Measurements from ENCODE around the gene PARP8. TPM values are rescaled to one million over a fixed set of nuclear protein-coding genes. Genes with fewer than 3 reads are reported as not detected.

Gene PARP8
- total RNA-seq, 6 donors from 2014 or later, result 33.3 to 64.1 (median 34.6) TPM

DNA sequence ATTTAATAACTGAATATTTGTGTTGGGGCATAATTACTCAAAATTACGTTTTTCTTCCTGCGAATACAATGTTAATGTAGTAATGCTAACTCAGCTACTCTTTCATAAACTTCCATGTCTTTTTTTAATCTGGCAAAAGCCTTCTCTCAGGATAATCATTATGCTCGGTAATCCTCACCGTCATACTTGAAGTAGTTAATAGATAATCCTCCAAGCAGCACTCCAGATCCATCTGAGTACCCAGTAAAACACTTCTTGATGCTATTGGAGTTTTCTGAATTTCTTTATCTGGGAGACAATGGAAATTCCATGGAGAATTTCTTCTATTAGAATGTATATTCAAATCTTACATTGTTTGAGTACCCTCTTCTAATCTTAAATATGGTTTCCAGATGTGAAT lies 34.3 kb downstream of the PARP8 start:
- Histone ChIP-seq H3K4me3 (no peak overlapping the region), H3K27me3 (no peaks in the 10 kb centered on the region), H3K27ac (no peak overlapping the region), H3K9me3 (no peaks in the 10 kb centered on the region), H3K4me1 (peaks cover 0 to 7% (median 0%) of the 10 kb centered on the region in 4 donors), H3K36me3 (no peaks in the 10 kb centered on the region)
- no peak for ATAC-seq (ENCODE audit: low FRiP score in 2 of 2)
- WGBS, 2 donors, result 85 to 89% methylated on average over 4 of the region's 4 CpGs
- no peak for TF ChIP-seq POLR2A (IDR thresholded peaks at IDR 0.05)
- TF ChIP-seq CTCF (IDR thresholded peaks at IDR 0.05), result no peak
- TF ChIP-seq EP300 (IDR thresholded peaks at IDR 0.05), result no peak
- no peak for TF ChIP-seq POLR2AphosphoS5 (IDR thresholded peaks at IDR 0.05)
- no peak for DNase-seq

- Histone ChIP-seq H3K4me3 (no peak overlapping the region), H3K4me1 (peaks cover 0 to 7% (median 0%) of the 10 kb centered on the region in 4 donors), H3K27ac (no peak overlapping the region), H3K9me3 (no peaks in the 10 kb centered on the region), H3K27me3 (no peaks in the 10 kb centered on the region), H3K36me3 (no peaks in the 10 kb centered on the region)
- no peak for DNase-seq
- TF ChIP-seq EP300 (IDR thresholded peaks at IDR 0.05) (no peak), POLR2A (IDR thresholded peaks at IDR 0.05) (no peak), CTCF (IDR thresholded peaks at IDR 0.05) (no peak), POLR2AphosphoS5 (IDR thresholded peaks at IDR 0.05) (no peak)
- peak in 1 of 2 donors; percentile 23 for ATAC-seq (ENCODE audit: low FRiP score in 2 of 2)
- 74% methylated on average over 9 of the region's 9 CpGs for WGBS, 2 donors
Observed at GRCh38 chr5:50702615-50703366, 36.4 kb downstream of the PARP8 start.

DNA sequence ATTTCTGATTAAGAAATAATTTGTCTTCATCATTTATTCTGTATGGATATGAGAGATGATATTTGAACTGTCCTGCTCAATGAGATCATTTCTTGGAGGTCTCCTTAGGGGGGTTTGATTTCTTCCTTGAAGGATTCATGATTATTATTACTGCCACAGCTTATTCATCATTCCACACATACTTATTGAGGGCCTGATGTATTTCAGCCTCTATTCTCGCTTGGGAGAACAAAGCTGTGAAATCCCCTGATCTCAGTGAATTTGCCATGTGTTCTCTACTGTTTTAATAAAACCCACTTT lies 36.9 kb downstream of the PARP8 start:
- 85 to 100% methylated on average over 1 of the region's 1 CpG for WGBS, 2 donors
- Histone ChIP-seq H3K4me1 (peaks cover 0 to 7% (median 0%) of the 10 kb centered on the region in 4 donors), H3K9me3 (no peaks in the 10 kb centered on the region), H3K27ac (no peak overlapping the region), H3K27me3 (no peaks in the 10 kb centered on the region), H3K36me3 (no peaks in the 10 kb centered on the region), H3K4me3 (no peak overlapping the region)
- no peak for DNase-seq
- TF ChIP-seq EP300 (IDR thresholded peaks at IDR 0.05) (no peak), POLR2AphosphoS5 (IDR thresholded peaks at IDR 0.05) (no peak), POLR2A (IDR thresholded peaks at IDR 0.05) (no peak)
- ATAC-seq (ENCODE audit: low FRiP score in 2 of 2), result no peak

DNA sequence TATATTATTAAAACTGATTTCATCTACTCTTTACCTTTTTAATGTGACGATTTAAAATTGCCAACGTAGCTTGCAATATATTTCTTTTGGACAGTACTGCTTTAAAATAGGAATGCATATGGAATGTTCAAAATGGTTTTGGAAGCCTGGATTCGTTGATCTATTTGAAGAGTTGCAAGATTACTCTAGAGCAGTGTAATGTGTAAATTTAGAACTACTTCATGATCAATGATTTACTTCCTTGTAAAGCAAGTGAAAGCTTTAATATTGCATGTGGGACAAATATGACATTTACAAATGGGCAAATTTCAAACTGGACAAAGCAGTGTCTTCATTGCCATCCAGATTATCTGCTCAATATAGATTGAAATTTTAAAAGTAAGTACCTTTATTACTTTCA lies 38.3 kb downstream of the PARP8 start:
- WGBS, 2 donors, result 74 to 83% methylated on average over 3 of the region's 3 CpGs
- no peak overlapping the region for H3K27ac ChIP-seq
- TF ChIP-seq POLR2AphosphoS5 (IDR thresholded peaks at IDR 0.05) (no peak), EP300 (IDR thresholded peaks at IDR 0.05) (no peak)
- DNase-seq, result no peak
- H3K27me3 ChIP-seq, result no peaks in the 10 kb centered on the region
- no peaks in the 10 kb centered on the region for H3K9me3 ChIP-seq
- no peak for ATAC-seq (ENCODE audit: low FRiP score in 2 of 2)
- peaks cover 0 to 7% (median 0%) of the 10 kb centered on the region in 4 donors for H3K4me1 ChIP-seq
- no peak overlapping the region for H3K4me3 ChIP-seq
- no peaks in the 10 kb centered on the region for H3K36me3 ChIP-seq

DNA sequence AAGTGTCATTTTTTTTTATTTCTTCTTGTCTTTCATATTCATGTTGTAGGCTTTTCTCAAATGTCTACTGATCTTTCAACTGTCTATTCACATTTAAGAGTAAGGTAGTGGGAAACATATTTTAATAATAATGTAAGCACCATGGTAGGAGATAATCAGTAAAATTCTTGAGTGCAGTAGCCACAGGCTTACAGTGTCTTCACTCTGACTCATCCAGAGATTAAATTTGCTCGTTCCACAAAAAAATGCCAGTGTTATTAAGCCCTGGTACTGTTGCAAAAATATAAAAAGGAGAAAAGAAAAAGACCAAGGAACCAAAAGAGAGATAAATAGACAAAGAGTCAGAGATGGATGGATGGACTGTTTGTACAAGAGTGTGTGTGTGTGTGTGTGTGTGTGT lies 43.0 kb downstream of the PARP8 start:
- DNase-seq (no peak), ATAC-seq (ENCODE audit: low FRiP score in 2 of 2) (no peak)
- H3K27ac ChIP-seq, result no peak overlapping the region
- H3K4me1 ChIP-seq, result peaks cover 8 to 24% (median 15%) of the 10 kb centered on the region in 4 donors
- no peak for TF ChIP-seq CTCF (IDR thresholded peaks at IDR 0.05)
- no peak for TF ChIP-seq POLR2AphosphoS5 (IDR thresholded peaks at IDR 0.05)
- TF ChIP-seq POLR2A (IDR thresholded peaks at IDR 0.05), result no peak
- no peak for TF ChIP-seq EP300 (IDR thresholded peaks at IDR 0.05)
- H3K36me3 ChIP-seq, result no peaks in the 10 kb centered on the region
- no peak overlapping the region for H3K4me3 ChIP-seq
- no peaks in the 10 kb centered on the region for H3K27me3 ChIP-seq
- 61 to 70% methylated on average over 1 of the region's 1 CpG for WGBS, 2 donors
- no peaks in the 10 kb centered on the region for H3K9me3 ChIP-seq

DNA sequence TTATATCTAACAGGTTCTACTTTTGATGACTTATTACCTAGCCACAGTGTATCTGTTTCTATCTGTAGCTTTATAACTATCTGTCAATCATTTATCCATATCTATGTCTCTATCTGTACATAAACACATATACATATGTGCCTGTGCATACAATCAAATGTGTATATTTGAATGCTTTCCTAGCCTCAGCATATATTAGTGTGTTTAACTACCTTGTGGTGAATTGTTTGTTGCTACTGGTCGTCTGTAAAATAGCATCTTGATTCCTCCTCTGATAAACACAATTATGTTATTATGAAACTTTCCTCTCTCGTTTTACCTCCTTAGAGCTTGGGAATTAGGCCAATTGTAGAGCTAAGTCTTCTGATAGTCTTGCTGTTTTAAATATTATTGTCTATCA lies 44.4 kb downstream of the PARP8 start:
- H3K4me3 ChIP-seq, result peak overlapping the region in 2 of 4 donors; percentile 22 to 23
- H3K27me3 ChIP-seq, result no peaks in the 10 kb centered on the region
- no peaks in the 10 kb centered on the region for H3K36me3 ChIP-seq
- no peak for ATAC-seq (ENCODE audit: low FRiP score in 2 of 2)
- no peak for TF ChIP-seq EP300 (IDR thresholded peaks at IDR 0.05)
- TF ChIP-seq CTCF (IDR thresholded peaks at IDR 0.05), result no peak
- no peak for TF ChIP-seq POLR2AphosphoS5 (IDR thresholded peaks at IDR 0.05)
- TF ChIP-seq POLR2A (IDR thresholded peaks at IDR 0.05), result no peak
- no peaks in the 10 kb centered on the region for H3K9me3 ChIP-seq
- peaks cover 8 to 16% (median 15%) of the 10 kb centered on the region in 4 donors for H3K4me1 ChIP-seq
- 7 to 12% methylated on average over 2 of the region's 2 CpGs for WGBS, 2 donors
- no peak for DNase-seq
- H3K27ac ChIP-seq, result peak overlapping the region in 1 of 4 donors; percentile 57

Measured in upper lobe of left lung (tissue), 6 donors.